ENCODE measurements around the gene ZKSCAN5. TPM values are rescaled to one million over a fixed set of nuclear protein-coding genes. Genes with fewer than 3 reads are reported as not detected.
"Not testable (repeated sequence)": the region's sequence is repeated elsewhere in the genome, so short reads cannot be mapped to it uniquely, and the experiment has no call there.

The ZKSCAN5 gene
- total RNA-seq, 1 experiment from 2014 or later, result 13.3 TPM

GRCh38 chr7:99563650-99564049, 59.2 kb downstream of the ZKSCAN5 start:
- BruUV-seq (replicated peaks), result no TSS peak
- ChIA-PET CTCF (no interaction called here), POLR2A (ENCODE audit: low non-redundant PET) (interaction anchor here (0.8 kb wide), 1 partner anchor 87 kb away, joined by 4 read pairs; no protein-coding TSS in a partner anchor)
- no peak for DNase-seq (ENCODE audit: low spot score)
- Histone ChIP-seq H3K36me3 (ENCODE audit: insufficient read depth, low read length, poor library complexity, severe bottlenecking) (peaks cover 64% of the 10 kb centered on the region), H3K27ac (ENCODE audit: low read depth, low read length, poor library complexity, severe bottlenecking) (no peak overlapping the region), H3K4me1 (ENCODE audit: insufficient read depth, low read length, poor library complexity, severe bottlenecking) (no peaks in the 10 kb centered on the region), H3K4me3 (ENCODE audit: low read depth, low read length, poor library complexity, severe bottlenecking) (no peak overlapping the region), H3K27me3 (replicated peaks; ENCODE audit: insufficient read depth, low read depth, low read length, poor library complexity) (no peaks in the 10 kb centered on the region), H3K9me3 (ENCODE audit: low read depth, low read length, poor library complexity, severe bottlenecking) (no peaks in the 10 kb centered on the region)
- TF ChIP-seq CTCF (conservative IDR thresholded peaks at IDR 0.05; ENCODE audit: low read depth, low read length) (no peak), EZH2 (IDR thresholded peaks at IDR 0.05; ENCODE audit: borderline replicate concordance, low read depth, low read length, poor library complexity, severe bottlenecking) (no peak)
- intact Hi-C loops (cut with micrococcal nuclease; ENCODE audit: unreplicated experiment), result no loop called here

GRCh38 chr7:99568770-99569169, 64.3 kb downstream of the ZKSCAN5 start:
- CTCF ChIA-PET; BruUV-seq (replicated peaks); H3K27ac ChIP-seq (ENCODE audit: low read depth, low read length, poor library complexity, severe bottlenecking); H3K4me1 ChIP-seq (ENCODE audit: insufficient read depth, low read length, poor library complexity, severe bottlenecking); H3K27me3 ChIP-seq (replicated peaks; ENCODE audit: insufficient read depth, low read depth, low read length, poor library complexity); H3K9me3 ChIP-seq (ENCODE audit: low read depth, low read length, poor library complexity, severe bottlenecking); DNase-seq (ENCODE audit: low spot score); POLR2A ChIA-PET (ENCODE audit: low non-redundant PET); H3K4me3 ChIP-seq (ENCODE audit: low read depth, low read length, poor library complexity, severe bottlenecking); intact Hi-C loops (cut with micrococcal nuclease; ENCODE audit: unreplicated experiment): not testable (repeated sequence)
- peaks cover 69% of the 10 kb centered on the region for H3K36me3 ChIP-seq (ENCODE audit: insufficient read depth, low read length, poor library complexity, severe bottlenecking)

GRCh38 chr7:99571768-99572167, 67.3 kb downstream of the ZKSCAN5 start:
- Histone ChIP-seq H3K27me3 (replicated peaks; ENCODE audit: insufficient read depth, low read depth, low read length, poor library complexity) (no peaks in the 10 kb centered on the region), H3K36me3 (ENCODE audit: insufficient read depth, low read length, poor library complexity, severe bottlenecking) (peaks cover 43% of the 10 kb centered on the region), H3K4me3 (ENCODE audit: low read depth, low read length, poor library complexity, severe bottlenecking) (no peak overlapping the region), H3K9me3 (ENCODE audit: low read depth, low read length, poor library complexity, severe bottlenecking) (no peaks in the 10 kb centered on the region), H3K4me1 (ENCODE audit: insufficient read depth, low read length, poor library complexity, severe bottlenecking) (no peaks in the 10 kb centered on the region), H3K27ac (ENCODE audit: low read depth, low read length, poor library complexity, severe bottlenecking) (no peak overlapping the region)
- POLR2A ChIA-PET (ENCODE audit: low non-redundant PET), result interaction anchor here (1.2 kb wide), 1 partner anchor 10 kb away, joined by 3 read pairs; no protein-coding TSS in a partner anchor
- CTCF ChIA-PET, result no interaction called here
- TF ChIP-seq CTCF (conservative IDR thresholded peaks at IDR 0.05; ENCODE audit: low read depth, low read length), result no peak
- no peak for TF ChIP-seq EZH2 (IDR thresholded peaks at IDR 0.05; ENCODE audit: borderline replicate concordance, low read depth, low read length, poor library complexity, severe bottlenecking)
- no peak for DNase-seq (ENCODE audit: low spot score)
- BruUV-seq (replicated peaks), result no TSS peak
- intact Hi-C loops (cut with micrococcal nuclease; ENCODE audit: unreplicated experiment), result no loop called here

- DNase-seq (ENCODE audit: low spot score), result no peak
- Histone ChIP-seq H3K9me3 (ENCODE audit: low read depth, low read length, poor library complexity, severe bottlenecking) (no peaks in the 10 kb centered on the region), H3K27ac (ENCODE audit: low read depth, low read length, poor library complexity, severe bottlenecking) (no peak overlapping the region), H3K27me3 (replicated peaks; ENCODE audit: insufficient read depth, low read depth, low read length, poor library complexity) (no peaks in the 10 kb centered on the region), H3K4me1 (ENCODE audit: insufficient read depth, low read length, poor library complexity, severe bottlenecking) (no peaks in the 10 kb centered on the region), H3K4me3 (ENCODE audit: low read depth, low read length, poor library complexity, severe bottlenecking) (no peak overlapping the region), H3K36me3 (ENCODE audit: insufficient read depth, low read length, poor library complexity, severe bottlenecking) (peaks cover 40% of the 10 kb centered on the region)
- no TSS peak for BruUV-seq (replicated peaks)
- POLR2A ChIA-PET (ENCODE audit: low non-redundant PET), result no interaction called here
- intact Hi-C loops (cut with micrococcal nuclease; ENCODE audit: unreplicated experiment), result no loop called here
- TF ChIP-seq EZH2 (IDR thresholded peaks at IDR 0.05; ENCODE audit: borderline replicate concordance, low read depth, low read length, poor library complexity, severe bottlenecking) (no peak), CTCF (conservative IDR thresholded peaks at IDR 0.05; ENCODE audit: low read depth, low read length) (no peak)
- CTCF ChIA-PET, result no interaction called here
Measured at GRCh38 chr7:99573257-99573656, 68.8 kb downstream of the ZKSCAN5 start.

Measured in A673 (cell line).